T-cell (primary cell): ENCODE measurements around the gene SCN4A. TPM values are rescaled to one million over a fixed set of nuclear protein-coding genes. Genes with fewer than 3 reads are reported as not detected.

Source experiments
- ATAC-seq, 4 experiments: fragments of 200-7000 bp in 3 of 4; fragments of 150-1000 bp in 1 of 4; cut with Tn5 transposase; replicated peaks in 1 of 4; 1 replicate in 3 of 4; 2 replicates in 1 of 4; pipeline ENCODE4 v1.10.0; 2021; ENCODE audit warnings: moderate library complexity in 3 of 4, mild to moderate bottlenecking in 2 of 4, moderate number of reproducible peaks in 1 of 4
- CTCF ChIA-PET, 2 donors: fragments of 300-600 bp; sonication (Branson Sonifier 250); formaldehyde crosslinking; loops; one replicate each; lab custom pipeline; 2022; ENCODE audit warnings: antibody characterized with exemption in 2 of 2; lab: Charles Lee
- POLR2A ChIA-PET, 2 donors: fragments of 300-600 bp; sonication (Branson Sonifier 250); formaldehyde crosslinking; loops; one replicate each; lab custom pipeline; 2022; ENCODE audit warnings: antibody characterized with exemption in 2 of 2; lab: Charles Lee
- DNase-seq, 35 experiments: peaks; one replicate each; pipeline versions ENCODE4 v3.0.0 to v3.0.0-alpha.2; 2013 to 2023
- H3K27ac ChIP-seq: one replicate; pipeline ENCODE4 v1.5.1; 2013; ENCODE audit warnings: low read length
- H3K27me3 ChIP-seq, 2 experiments: replicated peaks in 1 of 2; 1 replicate in 1 of 2; 2 replicates in 1 of 2; pipeline versions ENCODE4 v1.6.1 to v1.7.0; 2013; ENCODE audit warnings: low read length in 1 of 2, mixed read lengths in 1 of 2; ENCODE audit not compliant: control insufficient read depth in 2 of 2, insufficient read depth in 2 of 2; ENCODE audit errors: extremely low read depth in 1 of 2
- H3K36me3 ChIP-seq, 2 donors: 1 replicate in 1 of 2; 2 replicates in 1 of 2; pipeline versions ENCODE4 v1.6.1 to v1.7.0; 2013; ENCODE audit warnings: low read length in 1 of 2; ENCODE audit not compliant: control insufficient read depth in 2 of 2, insufficient read depth in 1 of 2; ENCODE audit errors: extremely low read depth in 1 of 2
- H3K4me1 ChIP-seq, 2 experiments: 1 replicate in 1 of 2; 2 replicates in 1 of 2; pipeline versions ENCODE4 v1.6.1 to v1.7.0; 2013; ENCODE audit warnings: low read length in 2 of 2, mixed read lengths in 1 of 2; ENCODE audit not compliant: insufficient read depth in 2 of 2, control insufficient read depth in 1 of 2; ENCODE audit errors: extremely low read depth in 1 of 2
- H3K4me3 ChIP-seq, 2 donors: 1 replicate in 1 of 2; 2 replicates in 1 of 2; pipeline versions ENCODE4 v1.5.1 to v1.7.0; 2013; ENCODE audit warnings: mild to moderate bottlenecking in 2 of 2, low read length in 1 of 2, moderate library complexity in 1 of 2; ENCODE audit not compliant: control insufficient read depth in 1 of 2; ENCODE audit errors: extremely low read depth in 1 of 2
- H3K9me3 ChIP-seq: 2 replicates; pipeline ENCODE4 v1.7.0; 2013
- H3K27ac Mint-ChIP-seq, 2 donors: one replicate each; pipeline ENCODE4 v1.8.0; 2020 to 2021; ENCODE audit warnings: mild to moderate bottlenecking in 2 of 2, mixed read lengths in 2 of 2
- H3K27me3 Mint-ChIP-seq, 2 donors: one replicate each; pipeline ENCODE4 v1.8.0; 2021 to 2022; ENCODE audit warnings: mixed read lengths in 2 of 2
- H3K36me3 Mint-ChIP-seq: one replicate; pipeline ENCODE4 v1.8.0; 2021; ENCODE audit warnings: mixed read lengths
- H3K4me1 Mint-ChIP-seq, 3 donors: one replicate each; pipeline ENCODE4 v1.8.0; 2020 to 2022; ENCODE audit warnings: mixed read lengths in 3 of 3, mild to moderate bottlenecking in 1 of 3
- H3K4me3 Mint-ChIP-seq, 3 donors: one replicate each; pipeline ENCODE4 v1.8.0; 2020 to 2022; ENCODE audit warnings: mild to moderate bottlenecking in 3 of 3, mixed read lengths in 3 of 3, moderate library complexity in 3 of 3
- H3K9me3 Mint-ChIP-seq, 3 donors: one replicate each; pipeline ENCODE4 v1.8.0; 2020 to 2022; ENCODE audit warnings: mixed read lengths in 3 of 3
- WGBS: methylation state at CpG from one replicate; pipeline ENCODE4 v1.1.5; 2013; ENCODE audit warnings: missing lambda C conversion rate; ENCODE audit not compliant: insufficient coverage; 5-methylcytosine and 5-hydroxymethylcytosine counted together
- total RNA-seq, 35 experiments: library from RNA in 6 of 35; stranded (reverse) in 6 of 35; fragments of 120-200 nt in 1 of 35; gene quantifications; one replicate each; pipeline versions ENCODE4 v1.2.1 to v1.2.4 and lab custom pipeline; 2013 to 2026

The SCN4A gene
- total RNA-seq, 5 donors from 2014 or later (not counting 1 experiment from before 2014, with no cell fraction given), result 0.13 to 0.18 (median 0.13) TPM; not detected in 2

DNA sequence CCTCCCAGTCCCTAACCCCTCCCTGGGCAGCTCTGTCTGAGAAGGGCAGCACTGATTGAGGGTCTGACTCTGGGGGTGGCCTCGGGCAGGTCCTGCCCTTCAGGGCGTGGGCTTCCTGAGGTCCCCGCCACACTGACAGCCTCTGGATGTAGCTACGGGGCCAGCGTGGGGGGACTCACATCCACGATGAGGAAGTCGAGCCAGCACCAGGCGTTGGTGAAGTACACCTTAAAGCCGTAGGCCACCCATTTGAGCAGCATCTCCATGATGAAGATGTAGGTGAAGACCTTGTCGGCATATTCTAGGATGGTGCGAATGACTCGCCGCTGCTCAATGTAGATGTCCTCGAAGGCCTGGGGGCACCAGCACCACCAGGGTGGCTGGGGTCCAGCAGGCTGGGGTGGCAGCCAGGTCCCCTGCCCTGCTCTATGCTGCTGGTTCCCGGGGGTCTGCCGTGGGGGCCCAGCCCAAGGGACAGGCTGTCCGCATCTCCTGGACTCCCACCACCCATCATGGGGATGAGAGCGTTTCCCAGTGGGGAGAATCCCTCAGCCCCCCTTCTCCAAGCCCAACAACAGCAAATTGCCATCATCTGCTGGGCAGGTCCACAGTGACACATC, 24.9 kb downstream of the SCN4A start:
- Mint-ChIP-seq H3K36me3 (no peaks in the 10 kb centered on the region), H3K4me3 (no peak overlapping the region), H3K9me3 (no peaks in the 10 kb centered on the region), H3K27me3 (no peaks in the 10 kb centered on the region), H3K4me1 (peaks cover 17 to 31% (median 19%) of the 10 kb centered on the region in 3 donors), H3K27ac (no peak overlapping the region)
- H3K36me3 ChIP-seq, result no peaks in the 10 kb centered on the region
- ATAC-seq, result no peak
- peaks cover 3 to 33% of the 10 kb centered on the region in 2 experiments for H3K4me1 ChIP-seq
- no peak overlapping the region for H3K4me3 ChIP-seq
- DNase-seq, result no peak
- 85% methylated on average over 11 of the region's 18 CpGs for WGBS
- no peaks in the 10 kb centered on the region for H3K9me3 ChIP-seq
- POLR2A ChIA-PET, result no interaction called here
- CTCF ChIA-PET, result interaction anchor here in 1 of 2 donors (0.6 to 1.9 kb wide), 3 partner anchors 12 to 147 kb away, joined by 3 to 5 read pairs (median 4); partner anchors contain the start of gene ICAM2
- H3K27ac ChIP-seq, result no peak overlapping the region
- H3K27me3 ChIP-seq, result peaks cover 0 to 7% of the 10 kb centered on the region in 2 experiments

DNA sequence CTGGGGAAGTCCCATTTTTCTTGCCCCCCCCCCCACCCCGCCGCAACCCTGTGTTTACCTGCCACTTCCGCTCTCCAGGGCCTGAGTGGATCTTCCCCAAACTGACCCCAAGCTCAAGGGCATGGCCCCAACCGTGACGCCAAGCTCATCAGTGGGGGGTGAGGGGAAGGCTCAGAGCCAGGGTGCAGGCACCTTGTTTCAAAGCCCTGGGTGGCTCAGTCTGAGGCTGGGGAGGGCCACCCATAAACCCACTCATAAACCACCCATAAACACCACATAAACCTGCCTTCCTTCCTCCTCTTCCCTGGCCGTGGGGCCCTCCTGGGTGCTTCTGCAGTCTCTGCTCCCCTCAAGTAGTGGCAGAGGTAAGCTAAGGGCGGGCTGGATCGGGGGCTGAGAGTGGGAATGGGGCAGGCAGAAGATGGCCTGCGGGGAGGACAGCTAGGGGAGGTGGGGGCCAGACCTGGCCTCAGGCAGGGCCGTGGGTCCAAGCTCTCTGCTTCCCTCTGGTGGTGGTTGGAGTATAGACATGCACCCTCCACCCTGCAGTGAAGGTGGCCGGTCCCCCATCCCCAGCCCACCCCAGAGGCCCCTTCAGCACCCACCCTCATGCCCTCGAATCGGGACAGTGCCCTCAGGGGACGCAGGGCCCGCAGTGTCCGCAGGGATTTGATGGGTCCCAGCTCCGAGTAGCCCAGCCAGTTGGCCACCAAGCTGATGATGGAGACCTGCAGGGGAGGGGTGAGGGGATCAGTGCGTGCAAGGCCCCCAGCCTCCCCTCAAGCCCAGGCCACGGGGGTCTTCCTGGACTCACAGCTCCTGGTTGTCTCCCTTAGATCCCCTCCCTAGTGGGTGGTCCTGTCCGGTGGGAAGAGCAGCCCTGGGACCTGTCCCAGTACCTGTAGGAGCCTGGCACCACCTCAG, 26.0 kb downstream of the SCN4A start:
- Histone ChIP-seq H3K36me3 (no peaks in the 10 kb centered on the region), H3K4me1 (peaks cover 3 to 28% of the 10 kb centered on the region in 2 experiments), H3K9me3 (no peaks in the 10 kb centered on the region), H3K4me3 (peak overlapping the region; percentile 2 to 18), H3K27ac (no peak overlapping the region), H3K27me3 (peaks cover 0 to 7% of the 10 kb centered on the region in 2 experiments)
- Mint-ChIP-seq H3K27ac (no peak overlapping the region), H3K36me3 (no peaks in the 10 kb centered on the region), H3K27me3 (no peaks in the 10 kb centered on the region), H3K4me3 (peak overlapping the region; percentile 51 to 70 (median 59)), H3K4me1 (peaks cover 15 to 27% (median 17%) of the 10 kb centered on the region in 3 donors), H3K9me3 (no peaks in the 10 kb centered on the region)
- ATAC-seq, result peak; percentile 71 to 86 (median 82)
- POLR2A ChIA-PET, result no interaction called here
- DNase-seq, result peak in 32 of 35 experiments; percentile 6 to 79 (median 40)
- CTCF ChIA-PET, result interaction anchor here (0.6 to 2.3 kb wide), 17 partner anchors 8 to 191 kb away, joined by 3 to 35 read pairs (median 5); partner anchors contain the start of genes CD79B (in 1 of the 2) and ICAM2 (in 1 of the 2)
- 86% methylated on average over 1 of the region's 20 CpGs for WGBS

DNA sequence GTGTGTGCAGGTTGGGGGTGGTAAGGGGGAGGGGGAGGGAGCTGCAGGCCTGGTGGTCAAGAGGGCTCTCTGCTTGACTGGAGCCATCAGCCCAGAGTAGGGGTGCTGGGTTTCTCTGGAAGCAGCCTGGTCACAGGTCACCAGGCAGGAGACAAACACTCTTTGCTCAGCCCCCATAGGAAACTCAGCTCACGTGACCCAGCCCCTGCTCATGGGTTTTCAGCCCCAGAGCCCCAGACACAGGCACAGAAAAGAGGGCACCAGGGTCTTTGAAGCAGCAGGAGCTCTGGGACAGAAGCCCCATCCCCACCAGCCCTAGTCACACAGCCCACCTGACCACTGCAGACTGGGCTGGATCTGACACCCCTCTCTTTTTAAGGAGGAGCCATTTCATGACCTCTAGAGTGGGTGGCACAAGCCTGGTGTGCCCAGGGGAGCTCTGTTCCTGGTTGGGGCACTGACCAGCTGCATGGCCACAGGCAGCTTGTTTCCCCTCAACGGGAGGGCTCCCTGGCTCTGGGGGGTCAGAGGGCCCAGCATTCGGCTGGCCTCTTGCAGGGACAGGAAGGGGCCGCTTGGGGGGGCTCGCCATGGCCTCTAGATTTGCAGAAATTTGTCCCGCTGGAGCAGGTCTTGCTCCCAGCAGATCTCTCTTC, 26.8 kb downstream of the SCN4A start:
- no peaks in the 10 kb centered on the region for H3K36me3 ChIP-seq
- peaks cover 3 to 28% of the 10 kb centered on the region in 2 experiments for H3K4me1 ChIP-seq
- H3K27ac ChIP-seq, result no peak overlapping the region
- H3K4me3 ChIP-seq, result no peak overlapping the region
- H3K9me3 ChIP-seq, result no peaks in the 10 kb centered on the region
- CTCF ChIA-PET, result interaction anchor here (0.7 to 2.3 kb wide), 16 partner anchors 9 to 192 kb away, joined by 3 to 35 read pairs (median 6); partner anchors contain the start of genes CD79B (in 1 of the 2) and ICAM2 (in 1 of the 2)
- peaks cover 0 to 7% of the 10 kb centered on the region in 2 experiments for H3K27me3 ChIP-seq
- Mint-ChIP-seq H3K36me3 (no peaks in the 10 kb centered on the region), H3K27ac (no peak overlapping the region), H3K4me1 (peaks cover 15 to 24% (median 17%) of the 10 kb centered on the region in 3 donors), H3K27me3 (no peaks in the 10 kb centered on the region), H3K9me3 (no peaks in the 10 kb centered on the region), H3K4me3 (peak overlapping the region in 1 of 3 donors; percentile 70)
- POLR2A ChIA-PET, result no interaction called here
- no peak for ATAC-seq
- 27% methylated on average over 5 of the region's 6 CpGs for WGBS
- DNase-seq, result peak in 1 of 35 experiments; percentile 20

DNA sequence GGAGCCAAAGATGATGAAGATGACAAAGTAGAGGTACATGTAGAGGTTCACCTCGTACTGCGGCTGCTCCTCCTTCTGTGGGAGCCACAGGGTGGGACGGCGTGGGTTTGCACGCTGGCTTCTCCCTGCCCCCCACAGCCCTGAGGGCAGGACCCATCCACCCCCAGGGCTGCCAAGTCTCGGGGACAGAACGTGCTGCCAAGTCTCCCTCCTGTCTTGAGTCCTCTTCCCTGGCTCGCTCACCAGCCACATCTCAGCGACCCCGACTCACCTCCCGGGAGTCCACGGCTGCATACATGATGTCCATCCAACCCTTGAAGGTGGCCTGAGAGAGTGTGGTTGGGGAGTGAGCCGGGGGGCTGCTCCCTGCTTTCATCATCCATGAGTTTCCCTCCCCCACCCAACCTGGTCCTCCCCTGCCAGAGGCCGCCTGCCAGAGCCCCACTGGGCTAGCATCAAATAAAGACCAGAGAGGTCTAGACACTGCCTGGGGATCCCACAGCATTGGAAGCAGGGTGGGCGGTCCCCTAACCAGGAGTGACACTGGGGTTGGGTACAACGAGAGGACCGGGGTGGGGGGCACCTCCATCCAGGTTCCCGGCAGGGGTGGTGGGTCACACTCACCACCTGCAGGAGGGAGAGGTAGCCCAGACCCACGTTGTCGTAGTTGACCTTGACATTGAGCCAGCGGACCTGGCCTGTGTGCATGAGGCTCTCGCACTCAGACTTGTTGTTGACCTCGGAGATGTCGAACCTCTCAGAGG, 27.8 kb downstream of the SCN4A start:
- WGBS, result 94% methylated on average over 17 of the region's 24 CpGs
- Histone ChIP-seq H3K4me3 (no peak overlapping the region), H3K4me1 (peaks cover 3 to 28% of the 10 kb centered on the region in 2 experiments), H3K9me3 (no peaks in the 10 kb centered on the region), H3K27me3 (peaks cover 0 to 8% of the 10 kb centered on the region in 2 experiments), H3K27ac (no peak overlapping the region), H3K36me3 (no peaks in the 10 kb centered on the region)
- ATAC-seq, result no peak
- no peaks in the 10 kb centered on the region for H3K36me3 Mint-ChIP-seq
- DNase-seq, result no peak
- H3K27ac Mint-ChIP-seq, result peak overlapping the region in 1 of 2 donors; percentile 20
- ChIA-PET CTCF (interaction anchor here (2.2 to 2.3 kb wide), 2 partner anchors 83 to 84 kb away, joined by 8 to 35 read pairs; no protein-coding TSS in a partner anchor), POLR2A (no interaction called here)
- no peaks in the 10 kb centered on the region for H3K27me3 Mint-ChIP-seq
- H3K4me1 Mint-ChIP-seq, result peaks cover 15 to 23% (median 17%) of the 10 kb centered on the region in 3 donors
- H3K4me3 Mint-ChIP-seq, result peak overlapping the region in 2 of 3 donors; percentile 34 to 70
- H3K9me3 Mint-ChIP-seq, result no peaks in the 10 kb centered on the region

DNA sequence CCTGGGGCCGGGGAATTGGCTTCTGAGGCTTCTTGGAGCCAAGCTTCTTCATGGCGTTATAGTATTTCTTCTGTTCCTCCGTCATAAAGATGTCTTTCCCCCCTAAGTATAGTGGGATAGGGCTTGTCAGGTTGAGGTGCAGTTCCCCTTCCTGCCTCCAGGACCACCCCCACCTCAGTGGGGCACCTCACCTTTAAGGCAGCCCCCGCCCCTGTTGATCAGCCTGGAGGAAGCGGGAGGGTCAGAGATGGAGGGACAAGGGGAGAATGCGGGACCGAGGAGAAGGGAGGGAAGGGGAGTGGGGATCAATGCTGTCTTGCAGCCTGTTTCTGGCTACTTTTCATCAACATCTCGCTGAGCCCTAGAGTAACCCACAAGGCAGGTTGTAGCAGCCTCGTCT, 29.0 kb downstream of the SCN4A start:
- 95% methylated on average over 3 of the region's 9 CpGs for WGBS

More for the DNA sequence above, 29.0 kb downstream of the SCN4A start:
- Histone ChIP-seq H3K36me3 (no peaks in the 10 kb centered on the region), H3K4me1 (peaks cover 6 to 28% of the 10 kb centered on the region in 2 experiments), H3K27me3 (peaks cover 0 to 7% of the 10 kb centered on the region in 2 experiments), H3K4me3 (no peak overlapping the region), H3K9me3 (no peaks in the 10 kb centered on the region), H3K27ac (no peak overlapping the region)
- Mint-ChIP-seq H3K27me3 (no peaks in the 10 kb centered on the region), H3K4me1 (peaks cover 20 to 29% (median 26%) of the 10 kb centered on the region in 3 donors), H3K9me3 (no peaks in the 10 kb centered on the region), H3K4me3 (no peak overlapping the region), H3K36me3 (no peaks in the 10 kb centered on the region), H3K27ac (peak overlapping the region in 1 of 2 donors; percentile 66)
- DNase-seq (no peak), ATAC-seq (no peak)
- ChIA-PET POLR2A (interaction anchor here in 1 of 2 donors (0.5 kb wide), 1 partner anchor 18 kb away, joined by 3 read pairs; no protein-coding TSS in a partner anchor), CTCF (interaction anchor here in 1 of 2 donors (0.6 kb wide), 1 partner anchor 18 kb away, joined by 3 read pairs; no protein-coding TSS in a partner anchor)
